ENCODE results near the gene TMEM131.

DNA sequence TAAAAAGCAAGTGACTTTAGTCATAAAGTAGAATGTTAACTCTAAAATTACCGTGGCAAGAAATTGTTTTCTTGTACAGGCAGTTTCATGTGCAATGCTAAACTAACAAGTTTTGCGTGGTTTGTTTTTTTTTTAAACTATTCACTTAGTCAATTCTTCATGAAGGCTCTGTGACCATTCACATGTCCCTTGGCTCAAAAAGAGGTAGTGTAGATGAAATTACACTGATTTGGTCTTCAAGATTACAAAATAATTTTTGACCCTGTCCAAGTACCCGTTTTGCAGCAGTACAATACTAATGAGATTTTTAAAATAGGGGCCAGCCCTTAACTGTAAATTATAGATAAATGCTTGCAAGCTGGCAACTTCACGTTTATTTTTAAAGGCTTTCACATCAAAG, 1.3 kb downstream of the TMEM131 start:
- TF ChIP-seq, protein P1, sequence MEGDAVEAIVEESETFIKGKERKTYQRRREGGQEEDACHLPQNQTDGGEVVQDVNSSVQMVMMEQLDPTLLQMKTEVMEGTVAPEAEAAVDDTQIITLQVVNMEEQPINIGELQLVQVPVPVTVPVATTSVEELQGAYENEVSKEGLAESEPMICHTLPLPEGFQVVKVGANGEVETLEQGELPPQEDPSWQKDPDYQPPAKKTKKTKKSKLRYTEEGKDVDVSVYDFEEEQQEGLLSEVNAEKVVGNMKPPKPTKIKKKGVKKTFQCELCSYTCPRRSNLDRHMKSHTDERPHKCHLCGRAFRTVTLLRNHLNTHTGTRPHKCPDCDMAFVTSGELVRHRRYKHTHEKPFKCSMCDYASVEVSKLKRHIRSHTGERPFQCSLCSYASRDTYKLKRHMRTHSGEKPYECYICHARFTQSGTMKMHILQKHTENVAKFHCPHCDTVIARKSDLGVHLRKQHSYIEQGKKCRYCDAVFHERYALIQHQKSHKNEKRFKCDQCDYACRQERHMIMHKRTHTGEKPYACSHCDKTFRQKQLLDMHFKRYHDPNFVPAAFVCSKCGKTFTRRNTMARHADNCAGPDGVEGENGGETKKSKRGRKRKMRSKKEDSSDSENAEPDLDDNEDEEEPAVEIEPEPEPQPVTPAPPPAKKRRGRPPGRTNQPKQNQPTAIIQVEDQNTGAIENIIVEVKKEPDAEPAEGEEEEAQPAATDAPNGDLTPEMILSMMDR (IDR thresholded peaks at IDR 0.05), result no peak
- TF ChIP-seq POLR2A (IDR thresholded peaks at IDR 0.05), result no peak
- TF ChIP-seq EP300 (IDR thresholded peaks at IDR 0.05), result no peak

All from sigmoid colon (tissue), 4 donors.